Ovary (tissue), 3 donors: ENCODE data around the gene C1orf167.

Experiments
- POLR2A ChIP-seq: fragments of 450-650 bp; IDR thresholded peaks from one replicate; pipeline ENCODE4 v1.6.1; 2017; ENCODE audit warnings: antibody characterized with exemption, mild to moderate bottlenecking, moderate library complexity
- TF ChIP-seq, protein P1 (sequence below), 3 donors: fragments of 450-650 bp in 2 of 3; fragments of 200-600 bp in 1 of 3; IDR thresholded peaks; one replicate each; pipeline versions ENCODE4 v1.5.1 to v1.8.0; 2016 to 2022; ENCODE audit warnings: antibody characterized with exemption in 3 of 3, mild to moderate bottlenecking in 1 of 3
- donor health status: DM: no; HTN: no; CAD: no.

DNA sequence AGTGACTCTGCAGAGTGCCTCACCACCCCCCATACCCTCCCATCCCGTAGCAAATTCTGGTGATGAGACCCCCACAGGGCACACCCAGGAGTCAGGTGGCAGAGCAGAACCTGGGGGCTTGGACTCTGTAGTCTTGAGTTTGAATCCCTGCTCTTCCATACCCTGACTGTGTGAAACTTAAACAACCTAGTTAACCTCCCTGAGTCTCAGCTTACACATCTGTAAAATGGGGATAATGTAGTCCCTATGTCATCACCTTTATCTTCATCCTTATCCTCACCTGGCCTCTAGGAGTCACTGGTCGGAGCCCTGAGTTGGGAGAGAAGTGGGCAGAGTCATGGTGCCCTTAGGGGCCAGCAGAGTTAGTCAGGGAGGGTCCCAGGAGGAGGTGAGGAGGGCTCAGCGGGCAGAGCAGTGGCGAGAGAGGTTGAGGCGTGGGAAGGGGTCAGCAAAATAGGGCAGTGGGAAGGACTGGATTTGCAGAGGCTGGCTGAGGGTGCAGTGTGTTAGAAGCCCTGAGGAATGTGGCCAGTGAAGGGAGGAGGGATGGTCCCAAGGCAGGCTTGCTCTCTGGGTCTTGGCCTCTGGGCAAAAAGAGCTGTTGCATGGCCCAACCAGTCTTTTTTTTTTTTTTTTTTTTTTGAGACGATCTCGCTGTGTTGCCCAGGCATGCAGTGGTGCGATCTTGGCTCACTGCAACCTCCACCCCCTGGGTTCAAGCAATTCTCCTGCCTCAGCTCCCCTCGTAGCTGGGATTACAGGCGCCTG, 18.6 kb downstream of the C1orf167 start:
- TF ChIP-seq POLR2A, result no peak
- TF ChIP-seq, protein P1, sequence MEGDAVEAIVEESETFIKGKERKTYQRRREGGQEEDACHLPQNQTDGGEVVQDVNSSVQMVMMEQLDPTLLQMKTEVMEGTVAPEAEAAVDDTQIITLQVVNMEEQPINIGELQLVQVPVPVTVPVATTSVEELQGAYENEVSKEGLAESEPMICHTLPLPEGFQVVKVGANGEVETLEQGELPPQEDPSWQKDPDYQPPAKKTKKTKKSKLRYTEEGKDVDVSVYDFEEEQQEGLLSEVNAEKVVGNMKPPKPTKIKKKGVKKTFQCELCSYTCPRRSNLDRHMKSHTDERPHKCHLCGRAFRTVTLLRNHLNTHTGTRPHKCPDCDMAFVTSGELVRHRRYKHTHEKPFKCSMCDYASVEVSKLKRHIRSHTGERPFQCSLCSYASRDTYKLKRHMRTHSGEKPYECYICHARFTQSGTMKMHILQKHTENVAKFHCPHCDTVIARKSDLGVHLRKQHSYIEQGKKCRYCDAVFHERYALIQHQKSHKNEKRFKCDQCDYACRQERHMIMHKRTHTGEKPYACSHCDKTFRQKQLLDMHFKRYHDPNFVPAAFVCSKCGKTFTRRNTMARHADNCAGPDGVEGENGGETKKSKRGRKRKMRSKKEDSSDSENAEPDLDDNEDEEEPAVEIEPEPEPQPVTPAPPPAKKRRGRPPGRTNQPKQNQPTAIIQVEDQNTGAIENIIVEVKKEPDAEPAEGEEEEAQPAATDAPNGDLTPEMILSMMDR (IDR thresholded peaks at IDR 0.05), result no peak
